Measurements from ENCODE around the gene SLC39A6. TPM values are rescaled to one million over a fixed set of nuclear protein-coding genes. Genes with fewer than 3 reads are reported as not detected.

SLC39A6 gene
- total and polyA plus RNA-seq, 5 donors from 2014 or later = 13.7 to 25.9 (median 24.5) TPM

DNA sequence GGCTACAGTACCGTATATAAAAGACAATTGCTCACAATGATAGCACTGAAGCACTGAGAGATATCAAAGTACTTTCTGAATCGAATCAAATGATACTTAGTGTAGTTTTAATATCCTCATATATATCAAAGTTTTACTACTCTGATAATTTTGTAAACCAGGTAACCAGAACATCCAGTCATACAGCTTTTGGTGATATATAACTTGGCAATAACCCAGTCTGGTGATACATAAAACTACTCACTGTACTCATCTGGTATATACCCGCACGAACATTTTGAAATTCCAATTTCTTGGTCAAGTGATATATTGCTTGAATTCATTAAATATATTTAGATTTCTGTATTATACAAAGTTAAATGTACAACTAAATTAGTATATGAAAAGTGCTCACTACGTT is 20.5 kb downstream of the SLC39A6 start:
- DNase-seq (no peak), ATAC-seq (ENCODE audit: low read depth in 2 of 2) (no peak)
- Mint-ChIP-seq H3K4me1 (peaks cover 0 to 14% (median 0%) of the 10 kb centered on the region in 4 donors), H3K4me3 (no peak overlapping the region), H3K27ac (no peak overlapping the region), H3K9me3 (no peaks in the 10 kb centered on the region), H3K27me3 (no peaks in the 10 kb centered on the region), H3K36me3 (peaks cover 23% of the 10 kb centered on the region)
- H3K4me3 ChIP-seq (ENCODE audit: low read depth, low read length) = no peak overlapping the region
- H3K27me3 ChIP-seq (ENCODE audit: control insufficient read depth, insufficient read depth, low read length) = no peaks in the 10 kb centered on the region
- peaks cover 31% of the 10 kb centered on the region for H3K36me3 ChIP-seq (ENCODE audit: control insufficient read depth, insufficient read depth, low read length)
- H3K9me3 ChIP-seq (ENCODE audit: control insufficient read depth in 2 of 2, low read length in 2 of 2) = no peaks in the 10 kb centered on the region
- no peak overlapping the region for H3K27ac ChIP-seq (ENCODE audit: insufficient read depth, low read length, poor library complexity, severe bottlenecking)
- H3K4me1 ChIP-seq (ENCODE audit: control insufficient read depth, insufficient read depth, low read length, poor library complexity, severe bottlenecking) = no peaks in the 10 kb centered on the region

DNA sequence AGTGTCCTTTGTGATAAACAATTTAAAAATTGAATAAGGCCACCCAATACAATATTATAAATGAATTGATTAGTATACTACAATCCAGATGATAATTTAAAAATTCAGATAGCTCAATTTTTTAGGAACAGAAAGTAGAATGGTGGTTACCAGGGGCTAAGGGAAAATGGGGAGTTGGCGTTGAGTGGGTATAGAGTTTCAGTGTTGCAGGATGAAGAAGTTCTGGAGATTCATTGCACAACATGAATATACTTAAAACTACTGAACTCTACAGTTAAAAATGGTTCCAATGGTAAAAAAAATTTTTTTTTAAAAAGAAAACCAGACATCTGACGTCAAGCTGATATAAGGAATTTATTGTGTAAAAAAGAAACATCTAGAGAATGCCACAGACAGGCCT is 20.9 kb downstream of the SLC39A6 start:
- H3K4me3 Mint-ChIP-seq = no peak overlapping the region
- H3K27ac ChIP-seq (ENCODE audit: insufficient read depth, low read length, poor library complexity, severe bottlenecking) = no peak overlapping the region
- H3K4me1 Mint-ChIP-seq = peaks cover 0 to 18% (median 1%) of the 10 kb centered on the region in 4 donors
- H3K27ac Mint-ChIP-seq = no peak overlapping the region
- DNase-seq = no peak
- H3K36me3 ChIP-seq (ENCODE audit: control insufficient read depth, insufficient read depth, low read length) = peaks cover 27% of the 10 kb centered on the region
- no peaks in the 10 kb centered on the region for H3K27me3 ChIP-seq (ENCODE audit: control insufficient read depth, insufficient read depth, low read length)
- ATAC-seq (ENCODE audit: low read depth in 2 of 2) = no peak
- H3K9me3 Mint-ChIP-seq = no peaks in the 10 kb centered on the region
- no peaks in the 10 kb centered on the region for H3K9me3 ChIP-seq (ENCODE audit: control insufficient read depth in 2 of 2, low read length in 2 of 2)
- no peaks in the 10 kb centered on the region for H3K4me1 ChIP-seq (ENCODE audit: control insufficient read depth, insufficient read depth, low read length, poor library complexity, severe bottlenecking)
- H3K36me3 Mint-ChIP-seq = peaks cover 23% of the 10 kb centered on the region
- no peaks in the 10 kb centered on the region for H3K27me3 Mint-ChIP-seq
- no peak overlapping the region for H3K4me3 ChIP-seq (ENCODE audit: low read depth, low read length)

DNA sequence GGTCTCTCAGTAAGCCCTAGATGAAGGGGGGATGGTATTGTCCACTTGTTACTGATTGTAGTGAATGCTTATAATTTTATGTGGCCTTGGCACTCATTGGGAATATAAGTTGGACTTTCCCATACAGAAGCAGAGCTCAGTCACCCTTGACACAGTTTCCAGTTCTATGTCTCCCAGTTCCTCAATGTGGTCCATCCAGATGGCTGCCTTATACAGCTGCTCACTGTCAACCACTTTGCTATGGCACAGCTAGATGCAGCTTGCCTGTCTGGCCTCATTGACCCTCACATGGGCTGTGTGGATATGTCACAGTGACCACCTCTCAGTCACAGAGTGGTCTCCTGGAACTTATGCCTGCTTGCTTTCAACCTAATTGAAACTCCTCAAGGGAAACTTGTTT is 21.7 kb downstream of the SLC39A6 start:
- no peaks in the 10 kb centered on the region for H3K27me3 ChIP-seq (ENCODE audit: control insufficient read depth, insufficient read depth, low read length)
- no peaks in the 10 kb centered on the region for H3K4me1 ChIP-seq (ENCODE audit: control insufficient read depth, insufficient read depth, low read length, poor library complexity, severe bottlenecking)
- no peak for ATAC-seq (ENCODE audit: low read depth in 2 of 2)
- Mint-ChIP-seq H3K9me3 (peaks cover 0 to 3% (median 0%) of the 10 kb centered on the region in 7 donors), H3K27ac (peak overlapping the region in 1 of 3 donors; percentile 50), H3K27me3 (peaks cover 2% of the 10 kb centered on the region), H3K4me1 (peaks cover 0 to 20% (median 2%) of the 10 kb centered on the region in 4 donors), H3K36me3 (peaks cover 20% of the 10 kb centered on the region), H3K4me3 (no peak overlapping the region)
- no peak overlapping the region for H3K27ac ChIP-seq (ENCODE audit: insufficient read depth, low read length, poor library complexity, severe bottlenecking)
- peaks cover 22% of the 10 kb centered on the region for H3K36me3 ChIP-seq (ENCODE audit: control insufficient read depth, insufficient read depth, low read length)
- no peaks in the 10 kb centered on the region for H3K9me3 ChIP-seq (ENCODE audit: control insufficient read depth in 2 of 2, low read length in 2 of 2)
- DNase-seq = no peak
- no peak overlapping the region for H3K4me3 ChIP-seq (ENCODE audit: low read depth, low read length)

DNA sequence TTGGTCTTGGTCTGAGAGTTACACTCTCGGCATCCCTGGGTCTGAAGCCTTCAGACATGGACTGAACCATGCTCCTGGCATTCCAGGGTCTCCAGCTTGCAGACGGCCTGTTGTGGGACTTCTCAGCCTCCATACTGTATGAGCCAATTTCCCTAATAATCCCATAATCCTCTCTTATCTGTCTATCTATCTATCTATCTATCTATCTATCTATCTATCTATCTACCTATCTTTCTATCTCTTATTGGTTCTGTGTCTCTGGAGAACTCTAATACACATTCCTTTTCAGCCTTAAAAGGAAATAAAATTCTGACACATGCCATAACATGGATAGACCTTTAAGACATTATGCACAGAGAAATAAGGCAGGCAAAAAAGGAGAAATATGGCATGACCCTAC is 24.4 kb downstream of the SLC39A6 start:
- ATAC-seq (ENCODE audit: low read depth in 2 of 2) = no peak

DNA sequence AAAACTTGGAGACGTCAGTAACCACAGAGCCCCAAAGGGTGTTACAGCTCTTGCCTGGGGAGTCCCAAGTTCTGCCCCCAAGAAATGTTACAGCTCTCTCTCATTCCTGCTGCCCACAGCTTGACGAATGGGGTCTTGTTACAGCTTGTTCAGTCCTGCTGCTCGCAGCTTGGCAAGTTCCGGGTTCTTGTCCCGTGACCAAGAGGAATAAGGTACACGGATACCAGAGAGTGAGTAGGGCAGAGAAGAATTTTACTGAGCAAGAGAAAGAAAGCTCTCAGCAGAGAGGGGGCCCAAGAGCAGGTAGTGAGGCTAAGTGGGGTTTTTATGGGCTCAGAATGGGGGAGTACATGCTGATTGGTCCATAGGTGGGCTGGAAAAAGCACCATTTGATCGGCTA is 27.2 kb downstream of the SLC39A6 start:
- no peaks in the 10 kb centered on the region for H3K27me3 ChIP-seq (ENCODE audit: control insufficient read depth, insufficient read depth, low read length)
- peaks cover 0 to 20% (median 2%) of the 10 kb centered on the region in 4 donors for H3K4me1 Mint-ChIP-seq
- no peak overlapping the region for H3K4me3 Mint-ChIP-seq
- H3K9me3 ChIP-seq (ENCODE audit: control insufficient read depth in 2 of 2, low read length in 2 of 2) = no peaks in the 10 kb centered on the region
- no peaks in the 10 kb centered on the region for H3K36me3 ChIP-seq (ENCODE audit: control insufficient read depth, insufficient read depth, low read length)
- H3K27ac Mint-ChIP-seq = no peak overlapping the region
- H3K9me3 Mint-ChIP-seq = peaks cover 0 to 3% (median 0%) of the 10 kb centered on the region in 7 donors
- ATAC-seq (ENCODE audit: low read depth in 2 of 2) = no peak
- no peaks in the 10 kb centered on the region for H3K4me1 ChIP-seq (ENCODE audit: control insufficient read depth, insufficient read depth, low read length, poor library complexity, severe bottlenecking)
- H3K36me3 Mint-ChIP-seq = no peaks in the 10 kb centered on the region
- H3K4me3 ChIP-seq (ENCODE audit: low read depth, low read length) = no peak overlapping the region
- no peak for DNase-seq
- peaks cover 12% of the 10 kb centered on the region for H3K27me3 Mint-ChIP-seq
- H3K27ac ChIP-seq (ENCODE audit: insufficient read depth, low read length, poor library complexity, severe bottlenecking) = no peak overlapping the region

More for the DNA sequence above, 24.4 kb downstream of the SLC39A6 start:
- Mint-ChIP-seq H3K9me3 (peaks cover 0 to 3% (median 0%) of the 10 kb centered on the region in 7 donors), H3K27ac (no peak overlapping the region), H3K4me1 (peaks cover 0 to 20% (median 2%) of the 10 kb centered on the region in 4 donors), H3K4me3 (no peak overlapping the region), H3K27me3 (peaks cover 4% of the 10 kb centered on the region), H3K36me3 (peaks cover 4% of the 10 kb centered on the region)
- no peaks in the 10 kb centered on the region for H3K9me3 ChIP-seq (ENCODE audit: control insufficient read depth in 2 of 2, low read length in 2 of 2)
- peaks cover 2% of the 10 kb centered on the region for H3K36me3 ChIP-seq (ENCODE audit: control insufficient read depth, insufficient read depth, low read length)
- H3K4me3 ChIP-seq (ENCODE audit: low read depth, low read length) = no peak overlapping the region
- H3K27ac ChIP-seq (ENCODE audit: insufficient read depth, low read length, poor library complexity, severe bottlenecking) = no peak overlapping the region
- H3K4me1 ChIP-seq (ENCODE audit: control insufficient read depth, insufficient read depth, low read length, poor library complexity, severe bottlenecking) = no peaks in the 10 kb centered on the region
- no peaks in the 10 kb centered on the region for H3K27me3 ChIP-seq (ENCODE audit: control insufficient read depth, insufficient read depth, low read length)
- DNase-seq = no peak

DNA sequence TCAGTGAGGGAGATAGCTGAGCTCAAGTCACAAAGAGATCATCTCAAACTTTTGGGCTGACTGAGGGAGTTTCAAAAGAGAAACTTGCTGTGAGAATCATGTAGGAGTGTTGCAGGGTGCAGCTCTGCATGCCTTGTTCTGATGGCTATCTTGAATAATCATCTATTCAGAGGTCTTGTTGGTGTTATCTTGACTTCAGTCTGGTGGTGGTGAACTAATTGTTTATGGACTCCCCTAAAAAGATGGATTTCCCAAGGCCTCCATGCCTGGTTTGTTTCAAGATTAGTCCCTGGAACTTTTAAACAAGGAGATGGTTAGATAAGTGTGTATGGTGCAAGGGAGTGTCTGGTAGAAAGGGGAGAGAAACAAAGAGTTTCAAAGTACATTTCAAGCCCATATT is 29.8 kb downstream of the SLC39A6 start:
- H3K27me3 Mint-ChIP-seq = peaks cover 22% of the 10 kb centered on the region
- H3K4me1 ChIP-seq (ENCODE audit: control insufficient read depth, insufficient read depth, low read length, poor library complexity, severe bottlenecking) = no peaks in the 10 kb centered on the region
- H3K4me1 Mint-ChIP-seq = peaks cover 0 to 13% (median 5%) of the 10 kb centered on the region in 4 donors
- peaks cover 0 to 3% (median 0%) of the 10 kb centered on the region in 7 donors for H3K9me3 Mint-ChIP-seq
- no peak overlapping the region for H3K27ac ChIP-seq (ENCODE audit: insufficient read depth, low read length, poor library complexity, severe bottlenecking)
- no peaks in the 10 kb centered on the region for H3K36me3 ChIP-seq (ENCODE audit: control insufficient read depth, insufficient read depth, low read length)
- no peak overlapping the region for H3K4me3 Mint-ChIP-seq
- H3K27ac Mint-ChIP-seq = no peak overlapping the region
- no peaks in the 10 kb centered on the region for H3K36me3 Mint-ChIP-seq
- ATAC-seq (ENCODE audit: low read depth in 2 of 2) (no peak), DNase-seq (no peak)
- no peaks in the 10 kb centered on the region for H3K9me3 ChIP-seq (ENCODE audit: control insufficient read depth in 2 of 2, low read length in 2 of 2)
- H3K27me3 ChIP-seq (ENCODE audit: control insufficient read depth, insufficient read depth, low read length) = no peaks in the 10 kb centered on the region
- no peak overlapping the region for H3K4me3 ChIP-seq (ENCODE audit: low read depth, low read length)

DNA sequence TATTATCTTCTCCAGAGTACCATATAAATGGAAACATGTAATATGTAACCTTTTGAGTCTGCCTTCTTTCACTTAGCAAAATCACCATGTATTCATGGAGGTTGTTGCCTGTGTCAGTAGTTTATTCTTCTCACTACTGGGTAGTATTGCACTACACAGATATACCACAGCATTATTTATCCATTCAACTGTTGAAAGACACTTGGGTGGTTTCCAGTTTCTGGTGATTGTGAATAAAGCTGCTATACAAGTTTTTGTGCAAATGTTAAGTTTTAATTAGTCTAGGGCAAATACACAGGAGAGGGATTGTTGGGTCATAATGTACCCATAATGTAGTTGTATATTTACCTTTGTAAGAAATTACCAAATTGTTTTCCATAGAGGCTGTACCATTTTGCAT is 32.2 kb downstream of the SLC39A6 start:
- H3K27ac ChIP-seq (ENCODE audit: insufficient read depth, low read length, poor library complexity, severe bottlenecking) = no peak overlapping the region

DNA sequence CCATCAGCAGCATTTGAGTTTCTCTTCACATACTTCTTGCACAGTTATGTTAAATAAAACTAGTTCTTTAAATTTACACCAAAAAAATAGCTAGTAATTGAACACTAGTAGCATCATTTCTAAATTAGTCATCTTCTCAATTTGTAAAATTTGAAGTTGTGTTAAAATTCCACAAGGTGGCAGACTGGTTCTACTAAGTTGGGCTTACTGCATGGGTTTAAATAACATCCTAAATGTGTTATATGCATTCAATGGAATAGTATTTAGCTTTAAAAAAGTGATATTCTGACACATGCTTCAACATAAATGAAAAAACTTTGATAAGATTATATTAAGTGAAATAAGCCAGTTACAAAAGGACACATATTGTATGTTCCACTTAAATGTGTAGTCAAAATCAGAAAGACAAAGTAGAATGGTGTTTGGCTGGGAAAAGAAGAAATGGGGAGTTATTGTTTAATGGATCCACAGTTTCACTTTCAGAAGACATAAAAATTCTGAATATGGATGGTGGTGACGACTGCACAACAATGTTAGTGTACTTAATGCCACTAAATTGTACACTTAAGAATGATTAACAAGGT is 33.1 kb downstream of the SLC39A6 start:
- H3K27me3 ChIP-seq (ENCODE audit: control insufficient read depth, insufficient read depth, low read length) = no peaks in the 10 kb centered on the region
- peaks cover 18% of the 10 kb centered on the region for H3K27me3 Mint-ChIP-seq
- no peak overlapping the region for H3K27ac Mint-ChIP-seq
- no peak overlapping the region for H3K4me3 ChIP-seq (ENCODE audit: low read depth, low read length)
- H3K36me3 ChIP-seq (ENCODE audit: control insufficient read depth, insufficient read depth, low read length) = no peaks in the 10 kb centered on the region
- no peaks in the 10 kb centered on the region for H3K4me1 ChIP-seq (ENCODE audit: control insufficient read depth, insufficient read depth, low read length, poor library complexity, severe bottlenecking)
- ATAC-seq (ENCODE audit: low read depth in 2 of 2) (peak; percentile 42 to 52), DNase-seq (peak in 2 of 3 donors; percentile 46 to 70)
- H3K27ac ChIP-seq (ENCODE audit: insufficient read depth, low read length, poor library complexity, severe bottlenecking) = no peak overlapping the region
- no peaks in the 10 kb centered on the region for H3K9me3 ChIP-seq (ENCODE audit: control insufficient read depth in 2 of 2, low read length in 2 of 2)
- no peak overlapping the region for H3K4me3 Mint-ChIP-seq
- H3K9me3 Mint-ChIP-seq = no peaks in the 10 kb centered on the region
- peaks cover 0 to 5% (median 1%) of the 10 kb centered on the region in 4 donors for H3K4me1 Mint-ChIP-seq
- no peaks in the 10 kb centered on the region for H3K36me3 Mint-ChIP-seq

More for the DNA sequence above, 32.2 kb downstream of the SLC39A6 start:
- Histone ChIP-seq H3K36me3 (ENCODE audit: control insufficient read depth, insufficient read depth, low read length) (no peaks in the 10 kb centered on the region), H3K4me1 (ENCODE audit: control insufficient read depth, insufficient read depth, low read length, poor library complexity, severe bottlenecking) (no peaks in the 10 kb centered on the region), H3K27me3 (ENCODE audit: control insufficient read depth, insufficient read depth, low read length) (no peaks in the 10 kb centered on the region), H3K9me3 (ENCODE audit: control insufficient read depth in 2 of 2, low read length in 2 of 2) (no peaks in the 10 kb centered on the region), H3K4me3 (ENCODE audit: low read depth, low read length) (no peak overlapping the region)
- H3K36me3 Mint-ChIP-seq = no peaks in the 10 kb centered on the region
- H3K27me3 Mint-ChIP-seq = peaks cover 18% of the 10 kb centered on the region
- H3K27ac Mint-ChIP-seq = no peak overlapping the region
- ATAC-seq (ENCODE audit: low read depth in 2 of 2) (no peak), DNase-seq (no peak)
- H3K9me3 Mint-ChIP-seq = no peaks in the 10 kb centered on the region
- no peak overlapping the region for H3K4me3 Mint-ChIP-seq
- peaks cover 0 to 5% (median 1%) of the 10 kb centered on the region in 4 donors for H3K4me1 Mint-ChIP-seq
